ACHN (cell line): Measurements from ENCODE around the gene MSL2.

Source experiments
- DNase-seq: peaks from one replicate; pipeline ENCODE4 v3.0.0-alpha.2; 2015
- in situ Hi-C: cut with HindIII; loops from 2 replicates; pipeline ENCODE4 v1.10.0; 2017; ENCODE audit warnings: low sequenced_read_pairs, low pct_ligation_motif_present, low pct_unique_long_range_greater_than_20kb

The MSL2 gene

DNA sequence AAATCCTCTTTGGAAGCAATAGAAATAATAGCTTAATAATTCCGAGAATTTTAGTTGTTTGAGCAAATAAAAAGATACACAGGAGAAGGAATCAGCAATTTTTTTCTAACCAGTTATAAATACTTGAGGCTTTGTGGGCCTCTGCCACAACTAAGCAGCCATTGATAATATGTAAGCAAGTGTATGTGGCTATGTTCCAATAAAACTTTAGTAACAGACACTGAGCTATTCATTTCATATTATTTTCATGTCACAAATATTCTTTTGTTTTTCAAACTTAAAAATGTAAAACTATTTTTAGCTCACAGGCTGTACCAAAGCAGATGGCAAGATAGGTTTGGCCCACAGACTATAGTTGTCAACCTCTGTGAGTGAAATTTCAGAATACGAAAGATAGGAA lies 85.7 kb downstream of the MSL2 start:
- no peak for DNase-seq
- in situ Hi-C loops = no loop called here

DNA sequence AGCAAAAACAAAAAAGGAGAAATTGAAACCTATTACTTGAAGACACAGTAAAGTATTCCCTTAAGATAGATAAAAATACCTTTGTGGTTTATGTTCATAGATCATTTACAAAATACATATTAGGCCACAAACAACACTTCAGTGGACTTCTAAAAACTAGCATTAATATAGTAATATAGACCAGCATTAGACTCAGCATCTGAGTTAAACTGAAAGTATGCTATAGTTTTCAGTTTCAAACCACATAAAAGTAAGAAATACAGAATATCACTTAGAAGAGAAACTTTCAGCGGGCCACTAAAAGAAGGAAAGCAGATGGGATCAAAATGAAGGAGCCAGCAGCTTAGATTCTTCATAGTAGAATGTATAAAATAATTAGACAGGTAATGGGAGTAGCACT lies 86.6 kb downstream of the MSL2 start:
- in situ Hi-C loops = no loop called here
- DNase-seq = no peak

DNA sequence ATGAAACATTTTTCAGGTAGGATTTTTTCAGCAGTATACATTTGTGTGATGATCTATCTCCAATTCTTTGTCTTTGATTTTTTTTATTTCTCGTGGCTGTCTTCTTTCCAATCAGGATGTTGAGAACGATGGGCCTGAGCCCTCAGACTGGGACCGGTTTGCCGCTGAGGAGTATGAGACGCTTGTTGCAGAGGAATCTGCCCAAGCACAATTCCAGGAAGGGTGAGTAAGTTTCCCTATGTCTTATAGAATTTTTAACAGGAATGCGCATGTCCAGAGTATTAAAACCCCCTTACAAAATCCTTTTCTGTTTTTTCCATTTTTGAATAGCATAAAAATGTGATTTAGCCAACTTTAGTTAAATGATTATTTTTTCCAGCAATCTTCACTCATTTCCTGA lies 90.0 kb downstream of the MSL2 start:
- no peak for DNase-seq
- in situ Hi-C loops = no loop called here

DNA sequence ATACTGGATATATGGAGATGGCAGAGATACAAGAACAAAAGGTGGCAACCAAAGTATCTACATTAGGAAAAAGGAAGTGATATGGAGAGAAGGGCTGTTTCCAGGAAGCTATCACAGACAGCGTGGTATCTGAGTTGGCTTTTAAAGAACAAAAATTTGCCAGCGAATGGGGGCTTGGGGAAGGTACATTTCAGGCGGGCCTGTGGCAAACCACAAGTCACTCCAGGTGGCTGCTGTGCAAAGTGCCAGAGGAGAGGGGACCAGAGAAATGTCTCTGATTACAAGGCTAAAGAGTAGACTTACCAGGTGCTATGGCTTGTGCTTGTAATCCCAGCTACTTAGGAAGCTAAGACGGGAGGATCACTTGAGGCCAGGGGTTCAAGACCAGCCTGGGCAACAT lies 91.1 kb downstream of the MSL2 start:
- in situ Hi-C loops = no loop called here
- no peak for DNase-seq
